Left ventricle myocardium inferior (tissue), 1 donor: ENCODE results near the gene TPSD1. TPM values are rescaled to one million over a fixed set of nuclear protein-coding genes. Genes with fewer than 3 reads are reported as not detected.

Experiments used
- DNase-seq: peaks from one replicate; pipeline ENCODE4 v3.0.0-alpha.2; 2020
- H3K27ac ChIP-seq: fragments of 200-600 bp; replicated peaks from 2 replicates; pipeline ENCODE4 v1.8.0; 2021
- H3K27me3 ChIP-seq: fragments of 200-600 bp; 2 replicates; pipeline ENCODE4 v1.8.0; 2021; ENCODE audit warnings: low read depth
- H3K36me3 ChIP-seq: fragments of 200-600 bp; 2 replicates; pipeline ENCODE4 v1.8.0; 2021
- H3K4me1 ChIP-seq: fragments of 200-600 bp; 2 replicates; pipeline ENCODE4 v1.8.0; 2021
- H3K4me3 ChIP-seq: fragments of 200-600 bp; 2 replicates; pipeline ENCODE4 v1.8.0; 2021; ENCODE audit warnings: mild to moderate bottlenecking, moderate library complexity
- H3K9me3 ChIP-seq: fragments of 200-600 bp; replicated peaks from 2 replicates; pipeline ENCODE4 v1.8.0; 2021
- CTCF ChIP-seq: fragments of 200-600 bp; IDR thresholded peaks from 2 replicates; pipeline ENCODE4 v1.8.0; 2021; ENCODE audit warnings: antibody characterized with exemption, mild to moderate bottlenecking, borderline replicate concordance
- intact Hi-C: fragments of 100-400 bp; cut with micrococcal nuclease; formaldehyde crosslinking; loops from one replicate; pipeline ENCODE4 v1.11.0; 2022
- total RNA-seq: library from RNA; stranded (reverse); fragmentation: NEBNext Ultra II Directional; extraction: Animal tissue kit (Norgen Biotek cat#: 25700); gene quantifications from one replicate; pipeline ENCODE4 v1.2.1, GENCODE V29; 2021
- donor health status: DM: no; HTN: yes; CAD: no; lungs with severe emphysema.

TPSD1 gene
- total RNA-seq, 1 donor from 2014 or later, result not detected

GRCh38 chr16:1256874-1257322, 1.0 kb downstream of the TPSD1 start:
- peaks cover 55% of the 10 kb centered on the region for H3K27me3 ChIP-seq

GRCh38 chr16:1257561-1258224, 1.8 kb downstream of the TPSD1 start:
- Histone ChIP-seq H3K4me1 (no peaks in the 10 kb centered on the region), H3K27ac (no peak overlapping the region), H3K4me3 (no peak overlapping the region), H3K36me3 (no peaks in the 10 kb centered on the region), H3K9me3 (no peaks in the 10 kb centered on the region), H3K27me3 (peaks cover 63% of the 10 kb centered on the region)
- intact Hi-C loops, result no loop called here
- no peak for DNase-seq
- no peak for TF ChIP-seq CTCF

More at GRCh38 chr16:1256874-1257322, 1.0 kb downstream of the TPSD1 start:
- Histone ChIP-seq H3K36me3 (no peaks in the 10 kb centered on the region), H3K4me3 (no peak overlapping the region), H3K9me3 (no peaks in the 10 kb centered on the region), H3K27ac (no peak overlapping the region), H3K4me1 (no peaks in the 10 kb centered on the region)
- TF ChIP-seq CTCF, result no peak
- DNase-seq, result no peak
- intact Hi-C loops, result no loop called here

- Histone ChIP-seq H3K4me3 (no peak overlapping the region), H3K4me1 (no peaks in the 10 kb centered on the region), H3K27me3 (peaks cover 68% of the 10 kb centered on the region), H3K36me3 (no peaks in the 10 kb centered on the region), H3K27ac (no peak overlapping the region), H3K9me3 (no peaks in the 10 kb centered on the region)
- intact Hi-C loops, result no loop called here
- no peak for DNase-seq
- TF ChIP-seq CTCF, result no peak
Observed at GRCh38 chr16:1258225-1258600, 2.3 kb downstream of the TPSD1 start.

- Histone ChIP-seq H3K27me3 (peaks cover 76% of the 10 kb centered on the region), H3K36me3 (no peaks in the 10 kb centered on the region), H3K9me3 (no peaks in the 10 kb centered on the region), H3K27ac (no peak overlapping the region), H3K4me3 (no peak overlapping the region), H3K4me1 (no peaks in the 10 kb centered on the region)
- intact Hi-C loops, result no loop called here
- no peak for DNase-seq
- TF ChIP-seq CTCF, result no peak
Observed at GRCh38 chr16:1258906-1259759, 3.3 kb downstream of the TPSD1 start.

GRCh38 chr16:1259760-1260068, 3.8 kb downstream of the TPSD1 start:
- peaks cover 76% of the 10 kb centered on the region for H3K27me3 ChIP-seq
- no peaks in the 10 kb centered on the region for H3K36me3 ChIP-seq
- intact Hi-C loops, result no loop called here
- H3K4me3 ChIP-seq, result no peak overlapping the region
- no peak overlapping the region for H3K27ac ChIP-seq
- H3K9me3 ChIP-seq, result no peaks in the 10 kb centered on the region
- TF ChIP-seq CTCF, result no peak
- no peaks in the 10 kb centered on the region for H3K4me1 ChIP-seq
- no peak for DNase-seq
